ENCODE measurements around the gene IDE.
"Not testable (repeated sequence)": the region's sequence is repeated elsewhere in the genome, so short reads cannot be mapped to it uniquely, and the experiment has no call there.

DNA sequence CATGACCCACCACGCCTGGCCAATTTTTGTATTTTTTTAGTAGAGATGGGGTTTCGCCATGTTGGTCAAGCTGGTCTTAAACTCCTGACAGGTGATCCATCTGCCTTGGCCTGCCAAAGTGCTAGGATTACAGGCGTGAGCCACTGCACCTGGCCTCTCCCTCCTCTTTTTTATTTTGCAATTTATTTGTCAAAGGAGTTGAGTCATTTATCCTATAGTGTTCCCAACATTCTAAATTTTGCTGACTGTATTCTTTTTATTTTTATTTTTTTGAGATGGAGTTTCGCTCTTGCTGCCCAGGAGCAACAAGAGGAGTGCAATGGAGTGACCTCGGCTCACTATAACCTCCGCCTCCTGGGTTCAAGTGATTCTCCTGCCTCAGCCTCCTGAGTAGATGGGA is 8.5 kb upstream of the IDE start:
- TF ChIP-seq, protein P1, sequence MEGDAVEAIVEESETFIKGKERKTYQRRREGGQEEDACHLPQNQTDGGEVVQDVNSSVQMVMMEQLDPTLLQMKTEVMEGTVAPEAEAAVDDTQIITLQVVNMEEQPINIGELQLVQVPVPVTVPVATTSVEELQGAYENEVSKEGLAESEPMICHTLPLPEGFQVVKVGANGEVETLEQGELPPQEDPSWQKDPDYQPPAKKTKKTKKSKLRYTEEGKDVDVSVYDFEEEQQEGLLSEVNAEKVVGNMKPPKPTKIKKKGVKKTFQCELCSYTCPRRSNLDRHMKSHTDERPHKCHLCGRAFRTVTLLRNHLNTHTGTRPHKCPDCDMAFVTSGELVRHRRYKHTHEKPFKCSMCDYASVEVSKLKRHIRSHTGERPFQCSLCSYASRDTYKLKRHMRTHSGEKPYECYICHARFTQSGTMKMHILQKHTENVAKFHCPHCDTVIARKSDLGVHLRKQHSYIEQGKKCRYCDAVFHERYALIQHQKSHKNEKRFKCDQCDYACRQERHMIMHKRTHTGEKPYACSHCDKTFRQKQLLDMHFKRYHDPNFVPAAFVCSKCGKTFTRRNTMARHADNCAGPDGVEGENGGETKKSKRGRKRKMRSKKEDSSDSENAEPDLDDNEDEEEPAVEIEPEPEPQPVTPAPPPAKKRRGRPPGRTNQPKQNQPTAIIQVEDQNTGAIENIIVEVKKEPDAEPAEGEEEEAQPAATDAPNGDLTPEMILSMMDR (IDR thresholded peaks at IDR 0.05): not testable (repeated sequence)
- not testable (repeated sequence) for TF ChIP-seq POLR2A (IDR thresholded peaks at IDR 0.05)

Measured in uterus (tissue), 2 donors.